ENCODE data around the gene KCTD15.

DNA sequence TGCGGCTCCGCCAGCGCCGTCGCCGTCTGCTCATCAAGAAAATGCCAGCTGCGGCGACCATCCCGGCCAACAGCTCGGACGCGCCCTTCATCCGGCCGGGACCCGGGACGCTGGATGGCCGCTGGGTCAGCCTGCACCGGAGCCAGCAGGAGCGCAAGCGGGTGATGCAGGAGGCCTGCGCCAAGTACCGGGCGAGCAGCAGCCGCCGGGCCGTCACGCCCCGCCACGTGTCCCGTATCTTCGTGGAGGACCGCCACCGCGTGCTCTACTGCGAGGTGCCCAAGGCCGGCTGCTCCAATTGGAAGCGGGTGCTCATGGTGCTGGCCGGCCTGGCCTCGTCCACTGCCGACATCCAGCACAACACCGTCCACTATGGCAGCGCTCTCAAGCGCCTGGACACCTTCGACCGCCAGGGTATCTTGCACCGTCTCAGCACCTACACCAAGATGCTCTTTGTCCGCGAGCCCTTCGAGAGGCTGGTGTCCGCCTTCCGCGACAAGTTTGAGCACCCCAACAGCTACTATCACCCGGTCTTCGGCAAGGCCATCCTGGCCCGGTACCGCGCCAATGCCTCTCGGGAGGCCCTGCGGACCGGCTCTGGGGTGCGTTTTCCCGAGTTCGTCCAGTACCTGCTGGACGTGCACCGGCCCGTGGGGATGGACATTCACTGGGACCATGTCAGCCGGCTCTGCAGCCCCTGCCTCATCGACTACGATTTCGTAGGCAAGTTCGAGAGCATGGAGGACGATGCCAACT lies 24.4 kb upstream of the KCTD15 start:
- TF ChIP-seq, protein P1, sequence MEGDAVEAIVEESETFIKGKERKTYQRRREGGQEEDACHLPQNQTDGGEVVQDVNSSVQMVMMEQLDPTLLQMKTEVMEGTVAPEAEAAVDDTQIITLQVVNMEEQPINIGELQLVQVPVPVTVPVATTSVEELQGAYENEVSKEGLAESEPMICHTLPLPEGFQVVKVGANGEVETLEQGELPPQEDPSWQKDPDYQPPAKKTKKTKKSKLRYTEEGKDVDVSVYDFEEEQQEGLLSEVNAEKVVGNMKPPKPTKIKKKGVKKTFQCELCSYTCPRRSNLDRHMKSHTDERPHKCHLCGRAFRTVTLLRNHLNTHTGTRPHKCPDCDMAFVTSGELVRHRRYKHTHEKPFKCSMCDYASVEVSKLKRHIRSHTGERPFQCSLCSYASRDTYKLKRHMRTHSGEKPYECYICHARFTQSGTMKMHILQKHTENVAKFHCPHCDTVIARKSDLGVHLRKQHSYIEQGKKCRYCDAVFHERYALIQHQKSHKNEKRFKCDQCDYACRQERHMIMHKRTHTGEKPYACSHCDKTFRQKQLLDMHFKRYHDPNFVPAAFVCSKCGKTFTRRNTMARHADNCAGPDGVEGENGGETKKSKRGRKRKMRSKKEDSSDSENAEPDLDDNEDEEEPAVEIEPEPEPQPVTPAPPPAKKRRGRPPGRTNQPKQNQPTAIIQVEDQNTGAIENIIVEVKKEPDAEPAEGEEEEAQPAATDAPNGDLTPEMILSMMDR (conservative IDR thresholded peaks at IDR 0.05), result no peak
- TF ChIP-seq EZH2 (IDR thresholded peaks at IDR 0.05; ENCODE audit: low read depth), result no peak
